ENCODE measurements around the gene ALG2.

ALG2 gene

DNA sequence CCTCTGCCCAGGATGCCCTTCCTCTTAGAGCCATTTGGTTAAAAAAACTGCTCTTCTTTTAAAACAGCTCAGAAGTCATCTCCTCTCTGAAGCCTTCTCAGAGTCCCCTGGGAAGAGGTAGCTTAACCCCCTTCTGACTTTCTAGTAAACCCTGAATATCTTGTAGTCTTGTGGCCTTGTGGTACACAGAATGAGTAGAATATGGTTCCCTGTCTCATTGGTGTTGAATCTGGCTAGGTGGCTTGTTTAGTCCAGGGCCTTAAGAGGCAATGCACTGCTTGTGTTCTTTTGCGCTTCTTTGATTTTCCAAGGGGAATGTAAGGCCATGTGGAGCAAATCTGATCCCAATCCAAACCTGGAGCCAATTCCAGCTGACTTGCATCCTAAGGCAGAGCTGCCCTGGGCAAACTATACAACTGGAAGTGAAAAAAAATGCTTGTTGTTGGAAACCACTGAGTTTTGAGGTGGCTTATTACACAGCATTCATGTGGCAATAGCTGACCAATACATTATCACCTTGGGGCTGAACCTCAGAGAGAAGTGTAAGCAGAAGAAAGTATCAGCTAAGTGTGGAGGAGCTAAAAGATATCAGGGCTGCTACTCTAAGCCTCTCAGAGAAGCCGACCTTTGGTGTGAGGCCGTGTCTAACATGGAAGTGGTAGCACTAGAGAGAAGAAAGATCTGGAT is 31.0 kb downstream of the ALG2 start:
- DNase-seq (ENCODE audit: low read depth in 2 of 2): no peak

DNA sequence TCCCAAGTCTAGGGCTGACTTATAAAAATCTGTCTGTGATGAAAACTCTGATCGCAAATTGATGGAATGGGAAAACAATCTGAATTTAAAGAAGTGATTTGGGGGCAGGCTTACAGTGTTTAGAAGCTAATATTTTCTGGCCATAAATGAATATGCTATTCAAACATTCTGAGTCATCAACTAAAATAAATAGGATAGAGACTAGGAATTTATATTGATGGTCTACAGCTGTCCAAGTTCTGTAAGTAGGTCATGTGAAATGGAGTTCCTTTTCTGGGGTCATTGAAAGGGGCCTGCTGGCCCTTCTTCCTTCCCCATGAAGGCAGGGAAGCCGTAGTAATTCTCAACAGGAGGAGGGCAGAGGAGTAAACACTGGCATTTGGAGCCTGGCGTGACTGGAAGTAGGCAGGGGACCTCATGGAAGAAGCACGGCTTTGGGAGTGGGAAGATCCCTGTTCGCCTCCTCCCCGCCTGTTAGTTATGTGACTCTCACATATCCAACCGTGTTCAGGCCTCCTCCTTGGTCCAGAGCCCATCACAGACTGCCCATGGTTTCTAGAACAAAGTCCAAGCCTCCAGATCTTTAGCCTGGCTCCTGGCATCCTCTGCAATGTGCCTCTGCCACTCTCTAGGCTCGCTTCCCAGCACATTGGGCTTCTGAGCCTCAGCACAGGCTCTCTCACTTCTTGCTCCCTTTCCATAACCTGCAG is 31.7 kb downstream of the ALG2 start:
- DNase-seq (ENCODE audit: low read depth in 2 of 2): no peak

DNA sequence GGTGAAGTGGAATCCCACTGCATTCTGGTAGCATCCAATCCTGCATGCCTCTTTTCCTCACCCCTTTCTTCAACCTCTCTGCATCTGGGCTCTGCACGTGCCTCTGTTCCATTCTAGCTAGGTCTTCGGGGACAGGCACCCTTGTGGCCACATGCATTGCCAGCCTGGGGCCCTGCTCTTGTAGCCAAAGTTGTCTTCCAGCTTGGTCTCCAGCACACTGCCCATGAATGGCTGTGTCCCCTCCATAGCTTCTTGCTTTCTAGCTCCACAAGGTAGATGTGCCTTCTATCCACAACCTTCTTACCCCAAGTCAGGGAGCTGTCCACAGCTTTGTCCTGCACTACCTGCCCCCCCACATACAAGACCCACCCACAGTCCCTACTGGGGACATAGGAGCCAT is 32.6 kb downstream of the ALG2 start:
- no peak for DNase-seq (ENCODE audit: low read depth in 2 of 2)

DNA sequence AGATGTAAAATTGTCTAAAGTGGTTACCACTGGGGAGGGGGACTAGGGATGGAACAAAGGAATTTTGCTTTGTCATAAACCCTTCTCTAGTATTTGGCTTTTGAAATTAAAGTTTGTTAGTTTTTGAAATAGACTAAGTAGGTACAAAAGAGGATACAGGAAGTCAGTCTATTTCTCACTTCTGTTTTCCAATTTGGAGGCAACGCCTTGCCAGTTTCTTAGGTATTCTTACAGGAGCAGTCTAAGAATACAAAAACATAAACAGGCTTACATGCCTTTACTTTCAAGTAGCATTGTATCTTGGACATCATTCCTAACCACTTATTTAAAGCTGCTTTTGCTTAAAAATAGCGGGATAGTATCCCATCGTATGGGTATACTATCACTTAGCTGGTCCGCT is 34.4 kb downstream of the ALG2 start:
- DNase-seq (ENCODE audit: low read depth in 2 of 2): no peak

DNA sequence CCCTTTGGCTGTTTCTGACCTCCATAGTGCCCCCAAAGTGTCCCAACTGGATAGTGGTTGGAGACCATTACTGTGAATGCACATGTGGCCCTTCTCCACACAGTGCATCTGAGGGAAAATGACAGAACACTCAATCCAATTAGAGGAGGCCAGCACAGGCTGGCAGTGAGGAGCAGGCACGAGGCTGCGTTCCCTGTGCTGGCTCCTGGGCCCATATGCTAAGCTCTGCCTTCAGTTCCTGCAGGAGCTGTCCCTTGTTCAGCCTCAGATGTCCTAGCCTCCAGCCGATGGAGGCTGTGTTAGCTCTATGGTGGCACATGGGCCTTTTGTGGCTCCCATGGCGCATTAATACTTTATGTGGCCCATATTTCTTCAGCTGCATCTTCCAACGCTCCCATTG is 35.8 kb downstream of the ALG2 start:
- no peak for DNase-seq (ENCODE audit: low read depth in 2 of 2)

DNA sequence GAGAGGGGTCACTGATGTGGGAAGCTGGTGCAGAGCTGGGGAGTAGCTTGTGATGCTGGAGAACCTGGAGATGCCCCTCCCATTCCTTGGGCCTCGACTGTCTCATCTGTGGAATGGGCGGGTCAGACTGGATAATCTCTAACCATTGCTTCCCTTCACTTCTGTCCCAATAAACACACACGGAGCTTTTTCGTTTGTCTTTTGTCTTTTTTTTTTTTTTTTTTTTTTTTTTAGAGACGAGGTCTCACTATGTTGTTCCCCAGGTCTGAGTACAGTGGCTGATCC is 36.5 kb downstream of the ALG2 start:
- DNase-seq (ENCODE audit: low read depth in 2 of 2): no peak

DNA sequence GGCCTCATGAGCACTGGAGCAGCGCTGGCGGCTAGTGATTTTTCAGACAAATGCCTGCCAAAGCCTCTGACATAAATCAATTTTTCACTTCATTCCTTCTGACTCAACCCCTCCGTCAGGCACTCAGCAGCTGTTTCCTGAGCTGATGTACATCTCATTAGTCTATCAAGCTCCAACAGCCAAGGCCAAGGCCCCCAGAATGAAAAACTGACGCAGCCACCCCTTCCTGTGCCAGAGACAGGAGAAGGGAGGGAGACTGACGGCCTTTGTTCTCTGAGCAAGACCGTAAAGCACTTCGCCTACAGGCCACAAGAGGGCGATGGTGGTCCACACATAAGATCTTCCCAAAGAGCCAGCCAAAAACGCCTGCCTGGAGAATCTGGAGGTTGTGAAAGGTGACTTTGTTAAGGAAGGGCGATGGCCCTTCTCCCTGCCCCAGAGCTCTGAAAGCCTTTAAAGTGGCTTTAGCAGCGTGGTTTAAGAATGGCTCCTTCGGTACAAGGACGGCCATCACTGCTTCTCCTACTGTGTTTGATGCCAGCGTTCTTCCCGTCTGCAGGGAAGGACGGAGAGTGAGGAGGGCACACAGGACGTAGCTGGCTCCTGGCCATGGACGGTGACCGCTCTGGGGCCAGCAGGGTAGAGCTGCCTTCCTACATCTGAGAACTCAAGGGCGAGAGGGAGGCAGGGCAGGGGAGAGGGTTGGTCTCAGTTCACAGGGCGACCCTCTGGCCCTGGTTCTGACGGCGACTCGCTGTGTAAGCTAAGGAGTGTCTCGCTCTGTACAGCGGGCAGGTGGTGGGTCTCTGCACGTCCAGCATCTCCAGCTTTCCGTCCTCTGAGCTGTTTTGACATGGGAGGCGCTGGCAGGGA is 37.0 kb downstream of the ALG2 start:
- peak; percentile 73 to 84 for DNase-seq (ENCODE audit: low read depth in 2 of 2)

DNA sequence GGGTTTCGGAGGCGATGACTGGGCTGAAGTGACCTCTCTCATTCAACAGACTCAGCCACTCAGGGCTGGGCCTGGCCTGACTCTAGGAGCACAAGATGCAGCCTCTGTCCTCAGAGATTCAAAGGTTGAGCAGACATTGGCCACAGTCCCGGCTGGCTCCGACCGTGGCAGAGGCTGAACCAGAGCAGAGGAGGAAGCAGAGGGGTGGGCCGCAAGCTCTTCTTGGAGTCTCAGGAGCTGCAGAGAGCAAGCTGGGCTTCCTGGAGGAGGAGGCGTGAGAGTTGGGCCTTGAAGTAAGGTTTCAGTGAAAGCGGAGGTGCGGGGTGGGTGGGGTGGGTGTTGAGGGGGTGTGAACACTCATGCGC is 37.6 kb downstream of the ALG2 start:
- no peak for DNase-seq (ENCODE audit: low read depth in 2 of 2)

DNA sequence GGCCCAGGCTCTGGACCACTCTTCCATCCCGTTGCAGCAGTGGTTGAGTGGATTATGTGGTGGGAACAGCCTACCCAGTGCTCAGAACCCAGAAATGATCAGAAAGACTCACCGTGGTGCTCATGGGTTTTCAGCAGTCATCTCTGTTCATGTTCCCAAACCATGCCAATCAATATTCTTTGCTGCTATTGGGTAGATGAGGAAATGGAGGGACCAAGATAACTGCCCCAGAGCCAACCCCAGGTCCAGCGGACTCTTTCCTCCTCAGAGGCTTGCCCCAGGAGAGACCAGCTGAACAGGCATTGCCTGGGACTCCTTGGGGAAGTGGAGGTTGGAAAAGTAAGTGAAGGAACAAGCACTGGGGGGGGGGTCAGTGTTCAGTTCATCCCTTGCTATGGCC is 38.1 kb downstream of the ALG2 start:
- no peak for DNase-seq (ENCODE audit: low read depth in 2 of 2)

DNA sequence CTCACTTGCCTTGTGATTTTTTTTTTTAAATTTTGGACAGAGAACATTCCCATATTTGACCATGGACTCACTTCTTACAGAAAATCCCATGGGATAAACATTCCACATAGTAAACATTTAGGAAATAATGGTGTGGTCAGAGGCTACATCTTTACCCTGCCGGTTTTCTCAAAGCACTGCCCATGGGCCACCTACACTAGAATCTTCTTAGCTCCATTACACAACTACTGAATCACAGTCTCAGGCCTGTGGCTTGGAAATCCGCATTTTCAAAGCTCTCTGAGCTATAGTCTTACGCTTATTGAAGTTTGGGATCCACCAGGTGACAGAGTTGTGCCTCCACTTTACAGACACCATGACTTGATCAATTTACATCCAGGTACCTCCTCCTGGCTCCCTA is 39.4 kb downstream of the ALG2 start:
- no peak for DNase-seq (ENCODE audit: low read depth in 2 of 2)

DNA sequence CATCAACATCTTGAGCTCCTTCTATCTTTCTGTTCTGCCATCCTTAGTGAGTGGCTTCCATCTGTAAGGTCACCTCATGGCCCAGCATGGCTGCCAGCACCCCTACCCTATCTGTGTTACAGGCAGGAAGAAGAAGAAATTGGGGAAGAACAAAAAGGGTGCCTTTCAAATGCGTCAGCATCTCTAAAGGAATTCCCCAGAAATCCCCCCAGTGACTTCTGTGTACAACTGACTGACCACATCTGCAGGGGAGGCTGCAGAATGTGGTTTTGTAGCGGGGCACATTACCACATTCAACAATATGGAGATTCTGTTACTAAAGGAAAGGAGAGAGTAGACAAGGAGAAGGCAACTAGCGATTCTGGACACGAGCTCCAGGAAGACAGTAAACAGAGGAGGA is 40.1 kb downstream of the ALG2 start:
- DNase-seq (ENCODE audit: low read depth in 2 of 2): peak; percentile 24 to 47

DNA sequence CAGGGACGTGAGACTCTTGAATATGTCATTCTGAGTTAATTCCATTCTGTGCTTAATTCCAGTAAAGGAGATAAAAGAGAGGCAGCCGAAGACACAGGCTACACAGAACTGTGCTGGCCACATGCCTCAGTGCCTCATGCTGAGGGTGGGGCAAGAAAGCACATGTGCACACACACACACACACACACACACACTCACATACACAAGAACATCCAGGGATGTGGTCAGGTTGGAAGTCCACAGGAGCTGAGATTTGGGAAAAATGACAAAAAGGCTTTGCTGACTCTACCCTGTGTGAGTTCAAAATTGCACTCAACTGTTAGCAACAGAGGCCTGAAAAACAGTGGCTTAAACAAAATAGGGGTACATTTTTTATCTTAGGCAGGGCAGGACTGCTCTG is 40.5 kb downstream of the ALG2 start:
- DNase-seq (ENCODE audit: low read depth in 2 of 2): no peak

DNA sequence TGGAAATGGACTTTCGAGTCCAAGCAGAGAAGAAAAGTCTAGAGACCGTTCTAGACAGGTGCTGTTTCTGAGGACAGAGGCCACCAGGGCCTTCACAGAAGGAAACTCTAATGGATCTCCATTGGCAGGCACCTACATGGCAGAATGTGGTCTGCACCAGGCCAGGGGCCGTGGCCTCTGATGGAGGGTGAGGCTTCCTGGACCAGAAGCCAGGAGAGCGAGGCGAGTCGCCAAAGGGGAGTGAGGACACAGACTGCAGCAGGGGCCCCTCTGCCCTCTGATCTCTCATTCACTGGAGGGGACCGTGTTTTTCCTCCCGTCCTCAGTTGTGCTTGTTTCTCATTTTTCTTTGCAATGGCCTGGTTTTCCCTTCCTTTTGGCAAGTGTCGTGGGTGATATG is 41.1 kb downstream of the ALG2 start:
- DNase-seq (ENCODE audit: low read depth in 2 of 2): no peak

DNA sequence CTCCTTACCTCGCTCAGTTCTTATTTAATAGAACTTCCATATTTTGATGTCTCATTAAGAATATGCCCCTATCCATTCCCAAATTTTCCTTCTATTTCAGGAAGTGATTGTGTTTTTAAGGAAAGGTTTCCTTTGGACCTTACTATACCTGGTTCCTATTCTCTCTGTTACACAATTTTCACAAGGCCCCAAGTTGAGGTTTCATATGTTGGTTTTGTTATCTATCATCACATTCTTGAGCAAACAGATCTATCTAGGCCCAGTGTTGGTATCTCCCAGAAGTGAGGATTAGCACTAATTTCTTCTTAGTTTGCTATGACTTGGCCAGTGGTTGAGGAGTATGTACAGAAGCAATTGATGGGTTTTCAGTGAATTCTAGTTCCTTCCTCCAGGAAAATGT is 41.5 kb downstream of the ALG2 start:
- no peak for DNase-seq (ENCODE audit: low read depth in 2 of 2)

DNA sequence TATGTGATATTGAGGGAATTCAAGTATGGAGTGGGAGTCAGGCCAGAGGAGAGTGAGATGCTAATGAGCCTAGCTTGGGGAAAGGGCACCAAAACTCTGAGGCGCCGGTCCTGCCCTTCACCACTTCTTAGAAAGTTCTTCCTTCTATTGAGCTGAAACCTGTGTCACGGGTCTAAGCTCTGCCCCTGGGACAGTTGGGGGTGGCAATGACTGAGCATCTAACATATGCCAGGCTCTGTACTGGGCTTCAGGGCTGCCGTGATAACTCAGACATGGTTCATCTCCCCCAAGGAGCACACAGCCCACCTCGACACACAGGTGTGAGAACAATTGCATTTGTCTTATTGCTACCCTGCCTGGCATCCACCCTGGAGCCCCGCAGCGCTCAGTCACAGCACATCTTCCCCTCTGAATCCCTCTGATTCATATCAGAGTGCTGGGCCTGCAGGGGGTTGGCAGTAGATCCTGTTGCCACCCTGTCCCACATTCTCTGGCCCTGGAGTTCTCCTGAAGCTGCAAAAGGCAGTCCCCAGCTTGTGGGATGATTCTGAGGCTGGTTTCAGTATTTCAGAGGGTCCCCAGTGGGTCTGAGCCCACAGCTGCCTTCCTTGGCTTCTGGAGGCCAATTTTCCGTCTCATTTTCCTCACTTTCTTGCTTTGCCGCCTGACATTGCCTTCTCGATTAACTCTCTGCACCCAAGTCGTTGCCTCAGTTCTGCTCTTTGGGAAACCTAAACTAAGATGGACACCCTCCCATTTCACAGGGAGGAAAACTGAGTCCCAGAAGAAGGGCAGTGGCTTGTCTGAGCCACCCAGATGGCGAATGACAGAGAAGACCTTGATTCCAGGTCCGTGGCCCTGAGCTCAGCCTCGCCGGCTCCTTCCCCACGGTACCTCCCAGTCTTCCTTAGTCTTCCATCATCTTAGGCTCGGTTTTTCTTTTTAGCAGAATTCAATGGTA is 42.5 kb downstream of the ALG2 start:
- DNase-seq (ENCODE audit: low read depth in 2 of 2): no peak

DNA sequence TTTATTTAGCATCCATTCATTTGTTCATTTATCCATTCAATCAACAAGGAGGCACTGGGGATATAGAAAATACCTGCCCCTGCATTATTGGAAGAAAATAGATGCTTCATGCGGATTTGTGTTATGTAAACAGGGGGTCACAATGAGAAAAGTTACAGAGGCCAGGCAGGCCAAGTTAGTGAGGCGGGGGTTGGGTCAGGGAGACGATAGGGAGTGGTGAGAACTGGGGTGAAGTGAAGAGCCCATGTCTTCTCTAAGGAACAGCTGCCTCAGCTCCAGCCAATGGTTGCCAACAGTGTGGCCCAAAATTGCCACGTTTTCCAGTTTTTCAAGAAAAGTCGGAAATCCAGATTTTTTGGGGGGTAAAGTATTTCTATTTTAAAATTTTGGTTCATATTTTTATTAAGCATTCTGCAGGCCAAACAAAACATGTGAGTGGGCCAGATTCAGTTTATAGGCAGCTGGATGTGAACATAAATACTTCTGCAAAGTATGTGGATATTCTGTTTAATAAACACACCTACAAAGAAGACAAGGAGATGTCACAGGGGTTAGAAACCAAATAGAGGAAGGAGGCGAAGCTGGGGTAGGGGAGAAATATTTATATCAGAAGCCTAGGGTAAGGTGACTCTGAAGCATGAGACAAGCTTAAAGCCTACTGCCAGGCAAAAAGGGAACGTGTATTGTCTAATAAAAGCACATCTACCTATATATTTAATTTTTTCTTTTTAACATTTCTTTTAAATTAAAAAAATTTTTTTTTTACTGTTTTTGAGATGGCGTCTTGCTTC is 44.0 kb downstream of the ALG2 start:
- no peak for DNase-seq (ENCODE audit: low read depth in 2 of 2)

DNA sequence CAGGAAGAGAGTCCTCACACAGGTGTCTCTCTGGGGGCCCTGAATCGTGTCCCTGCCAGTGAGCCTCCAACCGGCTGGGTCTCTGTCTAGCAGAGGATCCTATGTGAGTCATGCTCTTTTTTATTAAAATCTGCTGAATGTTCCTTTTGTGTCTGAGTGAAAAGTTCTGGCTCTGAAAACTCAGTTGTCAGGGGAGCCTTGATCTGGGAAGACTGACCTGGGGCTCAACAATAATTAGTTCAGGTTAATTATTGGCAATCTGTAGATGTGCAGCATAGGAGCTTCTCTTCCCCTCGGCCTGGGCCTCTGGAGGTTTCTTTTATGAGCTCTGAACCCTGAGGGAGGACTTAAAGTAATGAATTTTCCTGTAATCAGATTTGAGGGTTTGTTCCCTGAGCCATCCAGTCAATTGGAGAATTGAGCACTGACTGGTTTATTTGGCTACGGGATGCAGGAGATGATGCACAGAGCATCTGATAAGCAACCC is 45.2 kb downstream of the ALG2 start:
- DNase-seq (ENCODE audit: low read depth in 2 of 2): no peak

DNA sequence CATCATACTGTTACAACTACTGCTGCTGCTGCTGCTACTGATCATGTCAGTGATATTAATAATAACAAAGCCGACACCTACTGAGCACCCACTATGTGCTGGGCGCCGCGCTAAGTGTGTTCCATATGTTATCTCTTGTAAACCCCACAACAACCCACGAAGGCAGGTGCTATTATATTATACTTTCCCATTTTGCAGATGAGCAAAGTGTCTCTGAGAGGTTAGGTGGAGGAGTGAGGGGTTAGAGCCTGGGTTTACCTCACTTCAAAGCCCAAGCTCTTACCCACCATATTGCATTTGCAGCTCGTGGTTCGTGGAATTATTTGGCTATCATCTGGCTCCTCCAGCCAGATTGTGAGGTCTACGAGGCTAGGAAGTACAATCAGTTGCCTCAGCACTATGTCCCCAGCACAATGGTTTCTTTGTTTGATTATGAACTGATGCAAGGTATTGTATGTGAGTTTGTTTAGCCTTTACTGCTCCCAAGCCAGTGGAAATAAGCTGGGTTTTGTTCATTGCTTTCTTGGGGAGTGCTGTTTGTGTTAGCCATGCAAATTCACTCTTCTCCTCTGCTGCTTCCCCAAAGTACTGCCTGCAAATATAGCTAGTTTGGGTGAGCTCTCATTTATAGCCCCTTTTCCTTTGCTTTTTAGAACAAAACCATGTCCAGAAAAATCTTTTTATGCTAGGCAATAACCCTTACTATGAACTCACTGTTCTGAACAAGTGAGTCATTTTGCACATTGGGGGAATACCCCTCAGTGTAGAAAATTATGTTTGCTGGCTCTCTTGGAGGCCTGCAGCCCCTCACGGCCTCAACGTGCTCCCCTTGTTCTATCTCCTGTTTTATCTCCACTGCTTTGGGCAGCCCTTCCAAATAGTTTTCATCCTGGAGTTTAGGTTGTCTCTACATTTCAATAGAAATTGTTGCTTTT is 47.9 kb downstream of the ALG2 start:
- no peak for DNase-seq (ENCODE audit: low read depth in 2 of 2)

DNA sequence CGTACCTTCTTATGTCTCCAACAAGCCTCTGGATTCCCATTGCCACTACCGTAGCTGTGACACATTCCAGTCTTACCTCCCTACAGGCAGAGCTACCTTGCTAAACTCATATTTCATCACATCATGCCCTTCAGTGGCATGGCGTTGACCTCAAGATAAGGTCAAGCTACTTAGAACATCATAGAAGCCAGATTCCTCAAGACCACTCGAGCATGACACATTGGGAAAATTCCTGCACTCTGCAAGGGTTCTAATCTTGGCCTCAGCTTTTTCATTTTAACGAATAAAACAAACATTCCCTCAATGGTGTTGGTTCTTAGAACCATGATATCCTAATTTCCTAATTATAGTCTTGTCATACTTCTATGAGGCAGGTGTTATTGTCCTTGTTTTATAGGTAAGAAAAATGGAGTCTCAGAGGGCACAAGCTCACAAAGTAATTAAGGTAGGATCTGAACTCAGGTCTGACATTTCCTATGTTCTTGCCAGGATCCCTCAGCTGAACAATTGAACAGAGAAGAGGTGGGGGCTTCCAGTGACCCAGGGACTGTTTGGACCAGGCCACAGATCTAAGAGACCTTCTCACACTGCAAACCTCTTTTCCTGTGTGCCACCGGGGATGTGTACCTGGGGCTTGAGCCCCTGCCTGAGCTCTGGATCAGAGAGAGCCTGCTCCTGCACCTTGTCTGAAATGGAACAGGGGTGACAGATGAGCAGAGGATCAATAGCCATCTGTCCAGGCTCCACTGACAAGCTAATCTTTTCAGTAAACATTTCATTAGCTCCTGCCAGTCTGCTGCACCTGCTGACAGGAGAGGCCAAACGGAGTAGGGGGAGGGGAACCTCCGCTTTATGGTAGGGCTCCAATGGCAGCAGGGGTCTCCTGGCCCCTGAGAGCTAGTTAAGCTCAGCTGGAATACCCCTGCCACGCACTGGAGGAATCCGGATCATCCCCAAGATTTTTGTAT is 49.3 kb downstream of the ALG2 start:
- DNase-seq (ENCODE audit: low read depth in 2 of 2): no peak

Measured in stimulated activated CD8-positive, alpha-beta memory T cell treated with anti-CD3 and anti-CD28 coated beads, Interleukin-15, amount 100 ng/mL, for 48 hours (primary cell).